ENCODE measurements around the gene CDAN1.

CDAN1 gene

GRCh38 chr15:42732095-42732827 is 4.7 kb downstream of the CDAN1 start:
- no peak for DNase-seq

GRCh38 chr15:42731461-42731860 is 5.5 kb downstream of the CDAN1 start:
- no peak for DNase-seq

GRCh38 chr15:42730536-42730935 is 6.4 kb downstream of the CDAN1 start:
- no peak for DNase-seq

GRCh38 chr15:42730135-42730534 is 6.8 kb downstream of the CDAN1 start:
- no peak for DNase-seq

GRCh38 chr15:42729409-42729808 is 7.5 kb downstream of the CDAN1 start:
- no peak for DNase-seq

- DNase-seq = no peak
Measured at GRCh38 chr15:42728972-42729371, 8.0 kb downstream of the CDAN1 start.

- DNase-seq = no peak
Measured at GRCh38 chr15:42728560-42728959, 8.4 kb downstream of the CDAN1 start.

- no peak for DNase-seq
Measured at GRCh38 chr15:42727750-42728381, 9.1 kb downstream of the CDAN1 start.

- no peak for DNase-seq
Measured at GRCh38 chr15:42726114-42726513, 10.8 kb downstream of the CDAN1 start.

GRCh38 chr15:42725331-42725903 is 11.5 kb downstream of the CDAN1 start:
- no peak for DNase-seq

GRCh38 chr15:42724276-42724675 is 12.7 kb downstream of the CDAN1 start:
- no peak for DNase-seq

- no peak for DNase-seq
Measured at GRCh38 chr15:42723068-42723467, 13.9 kb downstream of the CDAN1 start.

- DNase-seq = no peak
Measured at GRCh38 chr15:42721916-42722315, 15.0 kb downstream of the CDAN1 start.

- no peak for DNase-seq
Measured at GRCh38 chr15:42721016-42721415, 15.9 kb downstream of the CDAN1 start.

GRCh38 chr15:42720071-42720470 is 16.9 kb downstream of the CDAN1 start:
- DNase-seq = no peak

- DNase-seq = no peak
Measured at GRCh38 chr15:42719043-42719442, 17.9 kb downstream of the CDAN1 start.

- no peak for DNase-seq
Measured at GRCh38 chr15:42716626-42717025, 20.3 kb downstream of the CDAN1 start.

- no peak for DNase-seq
Measured at GRCh38 chr15:42716125-42716524, 20.8 kb downstream of the CDAN1 start.

GRCh38 chr15:42712584-42712983 is 24.3 kb downstream of the CDAN1 start:
- DNase-seq = no peak

GRCh38 chr15:42711746-42712145 is 25.2 kb downstream of the CDAN1 start:
- no peak for DNase-seq

GRCh38 chr15:42710662-42711061 is 26.3 kb downstream of the CDAN1 start:
- DNase-seq = no peak

- no peak for DNase-seq
Measured at GRCh38 chr15:42707873-42708544, 28.9 kb downstream of the CDAN1 start.

GRCh38 chr15:42707068-42707467 is 29.9 kb downstream of the CDAN1 start:
- DNase-seq = no peak

GRCh38 chr15:42705336-42705735 is 31.6 kb downstream of the CDAN1 start:
- DNase-seq = no peak

Data from inflammatory macrophage (primary cell).